DOHH2 (cell line): ENCODE measurements around the gene PRKCE.

Experiments used
- CTCF ChIP-seq: fragments of 200-600 bp; sonication (generic); IDR thresholded peaks from one replicate; pipeline ENCODE4 v1.5.1; 2014; ENCODE audit warnings: antibody characterized with exemption, mild to moderate bottlenecking, low read depth, low read length; ENCODE audit not compliant: poor library complexity, severe bottlenecking
- EZH2phosphoT487 ChIP-seq: fragments of 200-600 bp; sonication (generic); IDR thresholded peaks from 2 replicates; pipeline ENCODE4 v1.6.1; 2017; ENCODE audit warnings: borderline replicate concordance, mild to moderate bottlenecking, antibody characterized with exemption, low read length, moderate library complexity, mixed read lengths

GRCh38 chr2:45904946-45905631 lies 253.6 kb downstream of the PRKCE start:
- TF ChIP-seq CTCF, result no peak
- no peak for TF ChIP-seq EZH2phosphoT487
